Subcutaneous abdominal adipose tissue (tissue), 5 donors: ENCODE results near the gene TAF7.

Experiments
- H3K27ac ChIP-seq: one replicate; pipeline ENCODE4 v1.7.0; 2013; ENCODE audit warnings: low read depth, mild to moderate bottlenecking, inconsistent platforms, low read length, moderate library complexity
- H3K27me3 ChIP-seq, 5 donors: one replicate each; pipeline ENCODE4 v1.7.0; 2013; ENCODE audit warnings: low read length in 5 of 5, inconsistent platforms in 1 of 5; ENCODE audit not compliant: control insufficient read depth in 5 of 5, insufficient read depth in 4 of 5
- H3K36me3 ChIP-seq, 5 donors: one replicate each; pipeline ENCODE4 v1.7.0; 2013; ENCODE audit warnings: low read length in 5 of 5; ENCODE audit not compliant: control insufficient read depth in 5 of 5, insufficient read depth in 5 of 5
- H3K4me1 ChIP-seq, 5 donors: one replicate each; pipeline ENCODE4 v1.7.0; 2013; ENCODE audit warnings: low read length in 5 of 5, mild to moderate bottlenecking in 3 of 5, moderate library complexity in 1 of 5; ENCODE audit not compliant: control insufficient read depth in 5 of 5, insufficient read depth in 5 of 5
- H3K4me3 ChIP-seq, 5 donors: one replicate each; pipeline ENCODE4 v1.7.0; 2013; ENCODE audit warnings: low read length in 5 of 5, low read depth in 1 of 5
- H3K9ac ChIP-seq, 5 donors: one replicate each; pipeline ENCODE4 v1.7.0; 2013; ENCODE audit warnings: low read length in 5 of 5, mild to moderate bottlenecking in 4 of 5, moderate library complexity in 3 of 5
- H3K9me3 ChIP-seq, 5 donors: one replicate each; pipeline ENCODE4 v1.7.0; 2013; ENCODE audit warnings: low read length in 5 of 5; ENCODE audit not compliant: control insufficient read depth in 5 of 5
- donor health status: healthy.
- donor health status: healthy.
- donor health status: healthy.
- donor health status: healthy.
- donor health status: healthy.

Gene TAF7, protein sequence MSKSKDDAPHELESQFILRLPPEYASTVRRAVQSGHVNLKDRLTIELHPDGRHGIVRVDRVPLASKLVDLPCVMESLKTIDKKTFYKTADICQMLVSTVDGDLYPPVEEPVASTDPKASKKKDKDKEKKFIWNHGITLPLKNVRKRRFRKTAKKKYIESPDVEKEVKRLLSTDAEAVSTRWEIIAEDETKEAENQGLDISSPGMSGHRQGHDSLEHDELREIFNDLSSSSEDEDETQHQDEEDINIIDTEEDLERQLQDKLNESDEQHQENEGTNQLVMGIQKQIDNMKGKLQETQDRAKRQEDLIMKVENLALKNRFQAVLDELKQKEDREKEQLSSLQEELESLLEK

DNA sequence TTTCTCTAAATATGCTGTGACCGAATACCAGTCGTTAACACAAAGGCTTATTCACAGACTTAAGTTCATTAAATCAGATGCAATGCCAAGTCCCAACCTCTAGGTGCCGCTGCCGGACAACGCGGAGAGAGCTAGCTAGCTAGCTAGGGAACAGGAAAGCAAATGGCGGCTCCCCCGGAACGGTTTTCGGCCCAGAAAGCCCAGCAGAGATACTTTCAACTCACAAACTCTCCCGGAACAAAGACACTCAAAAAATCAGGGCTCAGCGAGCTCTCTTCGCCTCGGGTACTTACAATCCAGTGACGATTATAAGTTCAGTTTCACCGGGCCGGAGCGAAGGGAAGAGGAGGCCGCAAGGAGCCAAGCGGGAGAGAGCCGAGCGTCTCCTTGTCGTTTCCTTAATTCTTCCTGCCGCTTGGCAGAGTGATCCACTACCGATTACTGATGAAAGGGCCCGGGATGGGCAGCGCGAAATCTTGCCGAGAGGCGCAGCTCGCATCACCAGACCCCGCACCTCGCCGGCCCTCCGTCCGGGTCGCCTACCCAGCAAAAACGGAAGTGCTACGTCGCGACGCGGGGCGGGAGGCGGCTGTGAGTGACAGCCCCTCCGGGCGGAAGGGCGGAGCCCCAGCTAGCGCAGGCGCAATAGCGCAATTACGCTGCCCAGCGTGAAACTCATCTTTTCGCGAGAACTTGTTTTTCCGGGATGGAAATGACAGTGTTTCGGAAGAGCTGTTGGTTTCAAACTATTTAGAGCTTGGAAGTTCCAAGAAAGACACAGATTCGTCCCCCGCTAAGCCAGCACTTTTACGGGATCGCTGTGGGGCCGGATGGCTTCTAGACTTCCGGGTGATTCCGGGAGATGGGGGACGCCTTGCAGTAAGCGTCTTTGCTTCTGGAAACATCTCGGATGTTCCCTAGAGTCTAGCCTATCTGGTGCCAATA, at the start of gene TAF7:
Gene TAF7 (minus strand): TSS at position 560 of the 945 bp plus-strand sequence. CDS start 740 bp downstream, outside the sequence.
- peak within 1 kb of the TSS; percentile 93 to 98 (median 97) for H3K4me3 ChIP-seq
- H3K9me3 ChIP-seq: peaks cover 37 to 50% (median 40%) of the 10 kb centered on the region in 5 donors

DNA sequence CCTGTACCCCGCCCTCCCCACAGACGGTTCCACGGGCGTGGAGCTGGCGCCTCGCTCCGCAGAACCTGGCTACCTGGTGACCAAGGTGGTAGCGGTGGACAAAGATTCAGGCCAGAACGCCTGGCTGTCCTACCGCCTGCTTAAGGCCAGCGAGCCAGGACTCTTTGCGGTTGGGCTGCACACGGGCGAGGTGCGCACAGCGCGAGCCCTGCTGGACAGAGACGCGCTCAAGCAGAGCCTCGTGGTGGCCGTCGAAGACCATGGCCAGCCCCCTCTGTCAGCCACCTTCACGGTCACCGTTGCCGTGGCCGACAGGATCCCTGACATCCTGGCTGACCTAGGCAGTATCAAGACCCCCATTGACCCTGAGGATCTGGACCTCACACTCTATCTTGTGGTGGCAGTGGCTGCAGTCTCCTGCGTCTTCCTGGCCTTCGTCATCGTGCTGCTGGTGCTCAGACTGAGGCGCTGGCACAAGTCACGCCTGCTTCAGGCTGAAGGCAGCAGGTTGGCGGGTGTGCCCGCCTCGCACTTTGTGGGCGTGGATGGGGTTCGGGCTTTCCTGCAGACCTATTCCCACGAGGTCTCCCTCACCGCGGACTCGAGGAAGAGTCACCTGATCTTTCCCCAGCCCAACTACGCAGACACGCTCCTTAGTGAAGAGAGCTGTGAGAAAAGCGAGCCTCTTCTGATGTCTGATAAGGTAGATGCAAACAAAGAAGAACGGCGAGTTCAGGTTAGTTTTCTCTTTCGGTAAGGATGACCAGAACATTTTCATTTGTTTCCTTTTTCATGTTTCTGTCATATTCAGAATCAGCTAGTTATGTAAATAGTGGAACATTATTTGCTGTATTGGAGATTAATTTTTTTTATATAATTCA, 45.7 kb upstream of the TAF7 start:
- Histone ChIP-seq H3K27me3 (peaks cover 0 to 17% (median 11%) of the 10 kb centered on the region in 5 donors), H3K36me3 (no peaks in the 10 kb centered on the region), H3K27ac (no peak overlapping the region), H3K4me1 (peaks cover 0 to 5% (median 0%) of the 10 kb centered on the region in 5 donors), H3K9me3 (peaks cover 48 to 77% (median 67%) of the 10 kb centered on the region in 5 donors), H3K9ac (no peak overlapping the region), H3K4me3 (peak overlapping the region in 4 of 5 donors; percentile 13 to 61 (median 32))

More for the DNA sequence above, at the start of gene TAF7:
- Histone ChIP-seq H3K9ac (peak within 1 kb of the TSS; percentile 63 to 98 (median 95)), H3K36me3 (peaks cover 5 to 27% (median 17%) of the 10 kb centered on the region in 5 donors), H3K27ac (peak within 1 kb of the TSS; percentile 97), H3K4me1 (peaks cover 0 to 19% (median 12%) of the 10 kb centered on the region in 5 donors), H3K27me3 (no peaks in the 10 kb centered on the region)

DNA sequence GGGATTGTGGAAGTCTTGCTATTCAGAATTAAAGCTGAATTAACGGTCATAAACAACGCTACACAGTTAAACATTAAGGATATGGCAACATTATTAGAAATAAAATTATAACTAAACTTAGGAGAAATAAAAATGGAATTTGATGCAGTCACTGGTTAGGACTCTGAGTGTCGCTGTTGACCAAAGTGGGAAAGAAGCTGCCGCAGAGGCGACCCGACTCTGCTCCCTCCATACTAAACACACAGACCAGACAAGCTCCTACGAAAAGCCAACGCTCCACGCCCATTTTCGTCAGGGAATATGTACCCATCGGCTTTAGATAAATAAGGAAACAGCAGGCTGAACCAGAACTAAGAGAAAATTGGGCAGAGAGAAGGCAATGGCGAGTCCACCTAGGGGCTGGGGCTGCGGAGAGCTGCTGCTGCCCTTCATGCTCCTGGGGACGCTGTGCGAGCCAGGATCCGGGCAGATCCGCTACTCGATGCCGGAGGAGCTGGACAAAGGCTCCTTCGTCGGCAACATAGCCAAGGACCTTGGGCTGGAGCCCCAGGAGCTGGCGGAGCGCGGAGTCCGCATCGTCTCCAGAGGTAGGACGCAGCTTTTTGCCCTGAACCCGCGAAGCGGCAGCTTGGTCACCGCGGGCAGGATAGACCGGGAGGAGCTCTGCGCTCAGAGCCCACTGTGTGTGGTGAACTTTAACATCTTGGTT, 43.5 kb upstream of the TAF7 start, which contains the start of gene PCDHGA5:
Gene PCDHGA5 (plus strand): TSS at position 211 of the 709 bp plus-strand sequence. CDS start 169 bp downstream, at position 380.
- H3K4me1 ChIP-seq: peaks cover 0 to 3% (median 0%) of the 10 kb centered on the region in 5 donors
- H3K27ac ChIP-seq: no peak within 1 kb of the TSS
- peak within 1 kb of the TSS; percentile 46 to 61 (median 50) for H3K4me3 ChIP-seq
- H3K36me3 ChIP-seq: no peaks in the 10 kb centered on the region
- H3K27me3 ChIP-seq: peaks cover 0 to 16% (median 11%) of the 10 kb centered on the region in 5 donors
- H3K9ac ChIP-seq: no peak within 1 kb of the TSS
- H3K9me3 ChIP-seq: peaks cover 46 to 76% (median 68%) of the 10 kb centered on the region in 5 donors

DNA sequence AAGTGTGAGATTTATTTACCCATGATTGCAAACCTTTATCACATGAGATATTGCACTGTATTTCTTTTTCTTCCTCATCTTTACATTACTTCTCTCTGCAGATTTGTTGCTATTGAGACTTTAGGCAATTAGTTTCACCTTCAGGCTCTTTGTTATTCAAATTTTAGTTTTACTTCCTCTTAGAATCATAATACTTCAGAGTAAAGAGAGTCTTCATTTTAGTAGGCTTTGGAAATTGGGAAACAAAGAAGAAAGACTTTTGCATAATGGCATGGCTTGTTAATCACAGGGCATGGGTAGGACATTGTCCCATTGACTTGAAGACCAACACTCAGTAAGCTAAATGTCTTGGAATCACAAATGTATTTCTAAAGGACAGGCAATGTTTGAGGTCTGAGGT, 42.1 kb upstream of the TAF7 start:
- H3K36me3 ChIP-seq: no peaks in the 10 kb centered on the region
- peaks cover 0 to 16% (median 11%) of the 10 kb centered on the region in 5 donors for H3K27me3 ChIP-seq
- peaks cover 48 to 79% (median 74%) of the 10 kb centered on the region in 5 donors for H3K9me3 ChIP-seq
- H3K9ac ChIP-seq: no peak overlapping the region
- H3K4me3 ChIP-seq: peak overlapping the region in 3 of 5 donors; percentile 20 to 49 (median 38)
- H3K4me1 ChIP-seq: peaks cover 0 to 3% (median 0%) of the 10 kb centered on the region in 5 donors
- no peak overlapping the region for H3K27ac ChIP-seq

DNA sequence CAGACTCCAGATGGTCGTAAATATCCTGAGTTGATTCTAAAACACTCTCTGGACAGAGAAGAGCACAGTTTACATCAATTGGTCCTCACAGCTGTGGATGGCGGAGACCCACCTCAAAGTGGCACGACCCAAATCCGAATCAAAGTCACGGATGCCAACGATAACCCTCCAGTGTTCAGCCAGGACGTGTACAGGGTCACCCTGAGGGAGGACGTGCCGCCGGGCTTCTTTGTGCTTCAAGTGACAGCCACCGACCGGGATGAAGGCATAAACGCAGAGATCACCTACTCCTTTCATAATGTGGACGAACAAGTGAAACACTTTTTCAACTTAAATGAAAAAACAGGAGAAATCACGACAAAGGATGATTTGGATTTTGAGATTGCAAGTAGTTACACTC, 40.1 kb upstream of the TAF7 start:
- H3K27me3 ChIP-seq: peaks cover 0 to 15% (median 5%) of the 10 kb centered on the region in 5 donors
- peak overlapping the region; percentile 18 to 63 (median 47) for H3K4me3 ChIP-seq

DNA sequence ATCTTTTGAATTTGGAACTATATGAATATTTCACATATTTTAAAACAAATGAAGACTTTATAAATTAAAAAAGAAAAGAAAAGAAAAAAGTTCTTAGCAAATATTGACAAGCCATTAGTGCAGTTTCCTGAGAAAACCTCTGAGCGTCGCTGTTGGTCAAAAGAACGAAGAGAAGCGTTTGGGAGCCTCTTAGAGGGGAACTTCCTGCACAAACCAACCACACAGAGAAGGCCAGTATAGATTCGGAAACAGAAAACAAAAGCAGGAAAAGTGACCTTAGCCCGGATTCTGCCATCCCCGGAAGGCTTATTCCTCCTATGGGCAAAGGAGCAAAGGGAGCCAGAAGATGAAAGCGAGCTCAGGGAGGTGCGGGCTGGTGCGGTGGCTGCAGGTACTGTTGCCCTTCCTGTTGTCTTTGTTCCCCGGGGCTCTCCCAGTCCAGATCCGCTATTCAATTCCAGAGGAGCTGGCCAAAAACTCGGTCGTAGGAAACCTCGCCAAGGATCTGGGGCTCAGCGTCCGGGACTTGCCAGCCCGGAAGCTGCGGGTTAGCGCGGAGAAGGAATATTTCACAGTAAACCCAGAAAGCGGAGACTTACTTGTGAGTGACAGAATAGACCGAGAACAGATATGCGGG, 39.3 kb upstream of the TAF7 start, which contains the start of gene PCDHGB2:
Gene PCDHGB2 (plus strand): TSS at position 205 of the 637 bp plus-strand sequence. CDS start 142 bp downstream, at position 347.
- peaks cover 0 to 11% (median 7%) of the 10 kb centered on the region in 5 donors for H3K4me1 ChIP-seq
- H3K9ac ChIP-seq: no peak within 1 kb of the TSS
- no peak within 1 kb of the TSS for H3K27ac ChIP-seq
- H3K4me3 ChIP-seq: peak within 1 kb of the TSS; percentile 27 to 63 (median 47)
- H3K9me3 ChIP-seq: peaks cover 56 to 86% (median 78%) of the 10 kb centered on the region in 5 donors
- H3K27me3 ChIP-seq: peaks cover 0 to 12% (median 5%) of the 10 kb centered on the region in 5 donors
- H3K36me3 ChIP-seq: no peaks in the 10 kb centered on the region

More for the DNA sequence above, 40.1 kb upstream of the TAF7 start:
- Histone ChIP-seq H3K36me3 (no peaks in the 10 kb centered on the region), H3K9ac (no peak overlapping the region), H3K4me1 (peaks cover 0 to 3% (median 0%) of the 10 kb centered on the region in 5 donors), H3K27ac (no peak overlapping the region), H3K9me3 (peaks cover 57 to 88% (median 79%) of the 10 kb centered on the region in 5 donors)

DNA sequence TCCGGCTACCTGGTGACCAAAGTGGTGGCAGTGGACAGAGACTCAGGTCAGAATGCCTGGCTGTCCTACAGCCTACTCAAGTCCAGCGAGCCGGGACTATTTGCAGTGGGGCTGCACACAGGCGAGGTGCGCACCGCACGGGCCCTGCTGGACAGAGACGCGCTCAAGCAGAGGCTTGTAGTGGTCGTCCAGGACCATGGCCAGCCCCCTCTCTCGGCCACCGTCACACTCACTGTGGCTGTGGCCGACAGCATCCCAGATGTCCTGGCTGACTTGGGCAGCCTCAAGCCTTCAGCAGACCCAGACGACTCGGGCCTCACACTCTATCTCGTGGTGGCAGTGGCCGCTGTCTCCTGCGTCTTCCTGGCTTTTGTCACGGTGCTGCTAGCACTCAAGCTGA, 36.4 kb upstream of the TAF7 start:
- H3K27ac ChIP-seq: no peak overlapping the region
- no peaks in the 10 kb centered on the region for H3K36me3 ChIP-seq
- peaks cover 44 to 79% (median 65%) of the 10 kb centered on the region in 5 donors for H3K9me3 ChIP-seq
- H3K4me1 ChIP-seq: peaks cover 0 to 11% (median 7%) of the 10 kb centered on the region in 5 donors
- H3K27me3 ChIP-seq: peaks cover 0 to 6% (median 0%) of the 10 kb centered on the region in 5 donors
- H3K9ac ChIP-seq: no peak overlapping the region
- H3K4me3 ChIP-seq: peak overlapping the region; percentile 33 to 43 (median 38)

DNA sequence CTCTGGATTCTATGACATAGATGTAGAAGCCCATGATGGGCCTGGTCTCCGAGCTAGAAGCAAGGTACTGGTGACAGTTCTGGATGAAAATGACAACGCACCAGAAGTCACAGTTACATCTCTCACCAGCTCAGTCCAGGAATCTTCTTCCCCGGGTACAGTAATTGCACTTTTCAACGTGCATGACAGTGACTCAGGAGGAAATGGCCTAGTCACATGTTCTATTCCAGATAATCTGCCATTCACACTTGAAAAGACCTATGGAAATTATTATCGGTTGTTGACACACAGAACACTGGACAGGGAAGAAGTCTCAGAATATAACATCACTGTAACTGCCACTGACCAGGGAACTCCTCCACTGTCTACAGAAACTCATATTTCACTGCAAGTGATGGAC, 35.5 kb upstream of the TAF7 start:
- peaks cover 0 to 11% (median 7%) of the 10 kb centered on the region in 5 donors for H3K4me1 ChIP-seq
- H3K4me3 ChIP-seq: peak overlapping the region in 4 of 5 donors; percentile 39 to 60 (median 54)
- H3K36me3 ChIP-seq: no peaks in the 10 kb centered on the region
- H3K27ac ChIP-seq: no peak overlapping the region
- H3K27me3 ChIP-seq: peaks cover 0 to 12% (median 6%) of the 10 kb centered on the region in 5 donors
- H3K9ac ChIP-seq: no peak overlapping the region
- H3K9me3 ChIP-seq: peaks cover 45 to 78% (median 65%) of the 10 kb centered on the region in 5 donors
